Measurements from ENCODE around the gene ATP6AP1.

ATP6AP1 gene

GRCh38 chrX:154450312-154450711 lies 21.8 kb downstream of the ATP6AP1 start:
- DNase-seq = no peak

GRCh38 chrX:154452823-154453222 lies 24.3 kb downstream of the ATP6AP1 start:
- no peak for DNase-seq

- peak; percentile 54 for DNase-seq
These were observed 29.1 kb downstream of the ATP6AP1 start for GRCh38 chrX:154457491-154458115.

GRCh38 chrX:154458116-154458953 lies 29.9 kb downstream of the ATP6AP1 start, which contains the start of gene PLXNA3:
Gene PLXNA3, plus strand, starts transcription at chrX:154458281. Its CDS starts 1,903 bp downstream, at chrX:154460184.
- DNase-seq = peak; percentile 68

GRCh38 chrX:154458954-154459778 lies 30.7 kb downstream of the ATP6AP1 start:
- DNase-seq = no peak

GRCh38 chrX:154459832-154460231 lies 31.4 kb downstream of the ATP6AP1 start:
- DNase-seq = no peak

GRCh38 chrX:154460326-154460725 lies 31.8 kb downstream of the ATP6AP1 start:
- no peak for DNase-seq

- DNase-seq = no peak
These were observed 33.9 kb downstream of the ATP6AP1 start for GRCh38 chrX:154462396-154462795.

GRCh38 chrX:154463611-154464220 lies 35.2 kb downstream of the ATP6AP1 start:
- no peak for DNase-seq

GRCh38 chrX:154464806-154465365 lies 36.4 kb downstream of the ATP6AP1 start:
- DNase-seq = no peak

GRCh38 chrX:154465601-154466000 lies 37.1 kb downstream of the ATP6AP1 start:
- no peak for DNase-seq

- DNase-seq = no peak
These were observed 37.6 kb downstream of the ATP6AP1 start for GRCh38 chrX:154466036-154466435.

GRCh38 chrX:154466907-154467306 lies 38.4 kb downstream of the ATP6AP1 start:
- DNase-seq = no peak

- DNase-seq = no peak
These were observed 39.1 kb downstream of the ATP6AP1 start for GRCh38 chrX:154467556-154467955.

GRCh38 chrX:154468217-154468616 lies 39.7 kb downstream of the ATP6AP1 start:
- no peak for DNase-seq

GRCh38 chrX:154469114-154469513 lies 40.6 kb downstream of the ATP6AP1 start:
- DNase-seq = no peak

GRCh38 chrX:154469880-154470279 lies 41.4 kb downstream of the ATP6AP1 start:
- no peak for DNase-seq

- DNase-seq = no peak
These were observed 42.0 kb downstream of the ATP6AP1 start for GRCh38 chrX:154470434-154470833.

- DNase-seq = no peak
These were observed 42.6 kb downstream of the ATP6AP1 start for GRCh38 chrX:154470914-154471568.

- DNase-seq = no peak
These were observed 43.6 kb downstream of the ATP6AP1 start for GRCh38 chrX:154471839-154472684.
